HG02571 (cell line): ENCODE measurements around the gene IL36G.
"Not testable (repeated sequence)": the region's sequence is repeated elsewhere in the genome, so short reads cannot be mapped to it uniquely, and the experiment has no call there.

ENCODE experiments used
- ATAC-seq: cut with Tn5 transposase; IDR thresholded peaks from one replicate; pipeline ENCODE4 v1.9.1; 2021; ENCODE audit warnings: mild to moderate bottlenecking, moderate library complexity; ENCODE audit not compliant: unreplicated experiment

Gene IL36G

GRCh38 chr2:112977559-112978056, at the start of gene IL36G:
IL36G (plus strand) TSS chr2:112978006; CDS start chr2:112978639, 633 bp downstream.
- ATAC-seq: no peak

DNA sequence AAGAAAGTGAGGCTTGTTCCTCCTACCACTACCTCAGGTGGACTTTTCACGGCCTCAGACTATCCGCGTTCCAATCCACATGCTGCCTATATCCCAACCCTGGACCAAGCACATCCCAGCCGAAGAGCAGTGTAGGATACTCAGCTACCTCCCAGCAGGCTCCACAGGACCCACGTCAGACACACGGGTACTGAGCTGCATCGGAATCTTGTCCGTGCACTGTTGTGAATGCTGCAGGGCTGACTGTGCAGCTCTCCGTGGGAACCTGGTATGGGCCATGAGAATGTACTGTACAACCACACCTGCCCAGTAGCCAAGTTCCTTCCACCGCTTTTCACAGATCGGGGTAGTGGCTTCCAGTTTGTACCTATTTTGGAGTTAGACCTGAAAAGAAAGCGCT, 44.5 kb upstream of the IL36G start:
- no peak for ATAC-seq

- ATAC-seq: not testable (repeated sequence)
Observed at GRCh38 chr2:112934117-112934516, 43.7 kb upstream of the IL36G start.

DNA sequence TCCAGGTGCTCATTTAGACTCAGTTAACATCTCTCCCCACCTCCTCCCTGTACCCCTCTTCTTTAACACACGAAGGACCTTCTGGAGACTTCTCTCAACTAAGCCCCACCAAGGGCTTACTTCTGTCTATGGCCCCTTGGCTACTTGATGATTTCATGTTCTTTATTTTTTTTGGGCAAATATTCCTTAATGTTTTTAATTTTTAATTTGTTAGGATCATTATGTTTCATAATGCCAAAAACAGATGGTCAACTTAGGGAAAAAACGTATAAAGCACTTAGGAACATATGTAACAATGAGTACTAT, 40.9 kb upstream of the IL36G start:
- no peak for ATAC-seq

GRCh38 chr2:112938904-112939303, 38.9 kb upstream of the IL36G start:
- no peak for ATAC-seq

DNA sequence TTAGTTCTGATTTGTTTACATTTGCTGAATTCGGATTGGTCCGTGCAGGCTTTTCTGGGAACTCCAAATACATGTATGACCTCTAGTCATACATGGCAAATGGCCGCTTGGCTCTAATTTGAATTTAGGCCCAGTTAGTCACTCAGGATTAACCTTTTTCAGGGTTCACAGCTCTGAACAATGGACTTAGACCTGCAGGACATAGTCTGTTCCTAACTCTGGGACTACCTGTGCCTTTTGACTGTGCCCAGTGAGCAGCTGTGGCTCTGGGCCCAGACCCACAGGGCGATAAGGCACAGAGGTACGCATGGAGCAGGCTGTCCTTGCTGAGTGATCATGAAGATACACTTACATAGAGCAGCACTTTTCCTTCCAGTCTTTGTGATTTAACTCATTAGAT, 38.4 kb upstream of the IL36G start:
- no peak for ATAC-seq

DNA sequence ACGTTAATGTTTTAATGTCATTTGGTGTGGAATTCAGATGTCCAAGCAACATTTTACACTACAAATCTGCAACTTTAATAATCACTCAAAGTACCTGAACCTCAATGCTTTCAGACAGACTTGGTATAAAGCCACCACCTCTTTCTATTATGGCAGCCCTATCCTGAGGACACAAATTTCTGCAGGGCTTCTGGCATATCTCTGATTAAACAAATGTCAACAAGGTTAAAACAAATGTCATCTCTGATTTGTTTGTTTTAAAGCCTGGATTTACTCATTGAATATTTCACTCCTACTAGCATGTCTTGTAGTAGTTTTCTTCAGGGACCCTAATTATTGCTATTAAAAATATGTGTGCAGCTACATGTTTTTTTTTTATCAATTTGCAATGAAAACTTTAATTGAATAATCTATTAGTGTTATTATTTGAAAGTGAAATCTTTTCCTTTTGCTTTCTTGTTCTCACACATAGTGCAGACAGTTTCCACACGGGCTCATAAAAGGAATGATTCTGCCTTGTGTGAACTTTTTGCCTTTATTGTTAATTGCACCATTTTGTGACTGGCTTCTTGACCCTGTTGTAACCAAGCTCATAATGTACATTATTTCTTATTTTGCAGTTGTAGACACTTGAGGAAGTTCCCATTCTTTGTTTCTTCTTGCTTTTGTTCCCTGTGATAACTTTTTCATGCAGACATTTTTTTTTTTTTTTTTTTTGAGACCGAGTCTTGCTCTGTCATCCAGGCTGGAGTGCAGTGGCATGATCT, 36.8 kb upstream of the IL36G start:
- no peak for ATAC-seq

DNA sequence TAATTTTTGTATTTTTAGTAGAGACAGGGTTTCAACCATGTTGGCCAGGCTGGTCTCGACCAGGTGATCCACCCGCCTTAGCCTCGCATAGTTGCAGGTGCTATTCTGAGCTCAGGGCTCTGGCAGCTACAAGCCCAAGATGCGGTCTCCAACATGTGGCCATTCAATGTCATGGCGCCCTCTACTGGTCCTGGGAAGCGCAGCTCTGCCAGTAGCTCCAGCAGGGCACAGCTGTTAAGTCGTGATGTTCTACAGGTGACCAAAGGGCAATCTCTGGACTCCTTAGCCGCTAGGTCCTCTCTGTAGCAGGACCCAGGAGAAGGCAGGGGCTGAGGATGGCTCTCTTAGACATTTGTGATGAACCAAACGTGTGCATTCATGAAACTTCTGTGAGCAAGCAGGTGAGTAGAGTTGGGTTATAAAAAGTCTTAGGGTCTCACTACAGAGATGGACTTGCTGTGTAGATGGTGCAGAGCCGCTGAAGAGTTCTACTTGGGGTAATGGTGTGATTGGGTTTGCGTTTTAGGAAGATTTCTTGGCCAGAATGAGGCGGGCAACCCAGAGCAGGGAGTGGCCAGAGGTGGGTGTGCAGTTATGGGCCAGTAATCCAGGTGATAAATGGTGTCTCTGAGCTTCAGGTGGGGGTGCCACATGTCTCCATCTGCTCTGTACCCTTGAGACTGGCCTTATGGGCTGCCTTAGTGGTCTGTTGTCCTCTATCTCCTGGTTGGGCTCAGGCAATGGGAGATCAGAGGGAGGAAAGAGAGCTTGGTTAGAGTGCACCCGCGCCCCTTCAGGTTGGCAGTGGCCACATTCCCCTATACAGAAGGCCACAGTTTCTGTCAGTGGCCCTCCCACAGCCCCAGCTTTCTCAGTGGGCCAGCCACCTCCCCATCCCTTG, 35.8 kb upstream of the IL36G start:
- peak; percentile 90 for ATAC-seq

- no peak for ATAC-seq
Observed at GRCh38 chr2:112942654-112943002, 35.2 kb upstream of the IL36G start.

DNA sequence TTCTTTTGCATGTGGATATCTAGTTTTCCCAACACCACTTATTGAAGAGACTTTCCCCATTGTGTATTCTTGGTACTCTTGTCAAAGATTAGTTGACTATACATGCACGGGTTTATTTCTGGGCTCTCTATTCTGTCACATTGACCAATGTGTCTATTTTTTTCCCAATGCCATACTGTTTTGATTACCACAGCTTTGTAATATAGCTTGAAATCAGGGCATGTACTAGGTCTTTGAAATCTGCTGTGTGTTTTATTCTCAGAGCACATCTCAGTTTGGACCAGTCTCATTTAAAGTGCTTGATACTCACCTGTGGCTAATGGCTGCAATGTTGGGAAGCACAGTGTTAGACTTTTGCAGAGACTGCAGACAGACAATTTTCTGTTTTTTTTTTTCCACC, 32.8 kb upstream of the IL36G start:
- ATAC-seq: no peak

- ATAC-seq: no peak
Observed at GRCh38 chr2:112946086-112946485, 31.7 kb upstream of the IL36G start.

DNA sequence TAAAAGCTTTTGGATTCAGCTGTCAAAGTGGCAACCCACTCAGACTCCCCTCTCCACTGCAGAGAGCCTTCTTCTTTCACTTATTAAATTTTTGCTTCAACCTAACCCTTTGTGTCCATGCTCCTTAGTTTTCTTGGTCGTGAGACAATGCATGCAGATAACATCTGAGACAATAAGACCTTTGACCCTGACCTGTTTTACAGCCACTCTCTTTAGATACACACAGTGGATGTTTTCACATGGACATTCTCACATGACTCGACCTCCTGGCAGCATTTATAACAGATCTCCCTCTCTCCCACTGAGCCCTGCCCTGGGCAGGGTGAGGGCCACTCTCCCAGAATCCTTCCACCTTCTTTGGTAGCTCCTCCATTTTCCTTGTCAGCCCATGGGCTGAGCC, 30.4 kb upstream of the IL36G start:
- no peak for ATAC-seq

GRCh38 chr2:112949456-112949855, 28.4 kb upstream of the IL36G start:
- no peak for ATAC-seq

- ATAC-seq: no peak
Observed at GRCh38 chr2:112954364-112954763, 23.4 kb upstream of the IL36G start.

DNA sequence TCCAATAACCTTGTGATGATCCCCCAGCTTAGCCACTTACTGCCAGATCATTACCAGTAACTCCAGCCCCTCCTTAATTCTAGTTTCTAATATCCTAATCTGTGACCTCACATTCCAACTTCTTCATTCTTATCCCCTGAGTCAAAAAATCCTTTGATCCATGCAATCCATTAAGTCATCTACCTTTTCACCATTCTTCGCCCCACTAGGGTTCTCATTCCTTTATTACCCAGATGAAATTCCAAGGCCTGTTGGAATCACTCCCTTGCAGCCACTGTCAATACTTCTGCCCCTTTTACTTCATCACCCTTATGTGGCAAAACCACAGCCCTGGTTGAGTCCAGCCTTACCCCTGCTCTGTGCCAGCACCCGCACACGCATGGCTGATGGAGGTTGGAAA, 20.3 kb upstream of the IL36G start:
- ATAC-seq: no peak

DNA sequence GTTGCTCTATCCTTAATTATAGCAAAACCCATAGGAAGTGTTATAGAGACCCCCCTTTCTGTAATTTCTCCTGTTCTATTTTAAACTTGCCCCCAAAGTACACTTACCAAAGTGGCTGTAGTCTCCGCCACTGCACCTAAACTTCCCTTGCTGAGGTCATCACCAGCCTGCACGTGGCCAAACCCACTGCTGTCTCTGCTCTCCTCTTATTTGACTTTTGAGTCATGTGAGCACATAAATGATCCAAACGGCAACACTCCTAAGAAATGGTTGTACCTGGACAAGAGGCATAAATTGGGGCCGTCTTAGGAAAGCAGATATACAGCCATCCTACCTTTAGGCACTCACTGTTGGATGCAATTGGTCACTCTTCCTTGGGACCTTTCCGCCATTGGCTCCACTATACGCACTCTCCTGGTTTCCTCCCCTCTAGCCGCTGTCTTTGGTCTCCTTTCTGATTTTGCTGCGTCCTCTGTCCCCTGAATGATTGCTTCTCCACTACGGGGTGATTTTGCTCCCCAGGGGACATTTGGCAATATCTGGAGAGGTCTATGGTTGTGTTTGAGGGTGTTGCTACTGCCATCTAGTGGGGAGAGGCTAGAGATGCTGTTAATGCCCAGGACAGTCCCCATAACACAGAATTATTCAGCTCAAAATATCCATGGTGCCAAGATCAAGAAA, 19.2 kb upstream of the IL36G start:
- no peak for ATAC-seq

DNA sequence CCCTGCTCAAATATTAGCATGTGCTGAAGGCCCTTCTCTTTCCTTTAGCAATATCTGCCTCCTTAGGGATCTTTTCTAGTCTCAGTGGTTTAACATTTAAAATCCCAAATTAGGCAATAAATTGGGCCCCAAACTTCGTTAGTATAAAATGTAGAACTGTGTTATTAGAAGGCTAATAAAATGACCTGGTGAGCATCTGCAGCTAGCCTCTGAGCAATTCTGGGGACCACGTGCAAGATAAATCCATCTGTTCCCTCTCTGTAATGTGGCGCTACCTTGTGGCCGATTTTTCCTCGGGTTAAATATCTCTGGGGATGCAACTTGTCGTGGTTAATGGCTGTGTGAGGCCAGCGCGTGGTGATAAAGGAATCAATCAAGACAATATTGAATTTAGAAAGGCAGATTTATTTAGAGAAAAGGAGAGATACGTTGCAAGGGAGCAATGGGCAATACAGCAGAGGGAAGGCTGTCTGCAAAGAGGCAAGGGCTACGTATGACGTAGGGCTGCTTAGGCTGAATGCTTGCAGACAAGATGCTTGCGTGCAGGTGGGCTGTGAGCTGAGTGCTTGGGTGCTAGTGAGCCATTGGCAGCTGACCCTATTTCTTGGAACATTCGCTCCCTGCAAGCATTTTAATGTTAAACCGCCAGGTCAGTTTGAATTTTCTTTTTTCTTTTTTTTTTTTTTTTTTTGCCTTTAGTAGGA, 18.5 kb upstream of the IL36G start:
- ATAC-seq: no peak

DNA sequence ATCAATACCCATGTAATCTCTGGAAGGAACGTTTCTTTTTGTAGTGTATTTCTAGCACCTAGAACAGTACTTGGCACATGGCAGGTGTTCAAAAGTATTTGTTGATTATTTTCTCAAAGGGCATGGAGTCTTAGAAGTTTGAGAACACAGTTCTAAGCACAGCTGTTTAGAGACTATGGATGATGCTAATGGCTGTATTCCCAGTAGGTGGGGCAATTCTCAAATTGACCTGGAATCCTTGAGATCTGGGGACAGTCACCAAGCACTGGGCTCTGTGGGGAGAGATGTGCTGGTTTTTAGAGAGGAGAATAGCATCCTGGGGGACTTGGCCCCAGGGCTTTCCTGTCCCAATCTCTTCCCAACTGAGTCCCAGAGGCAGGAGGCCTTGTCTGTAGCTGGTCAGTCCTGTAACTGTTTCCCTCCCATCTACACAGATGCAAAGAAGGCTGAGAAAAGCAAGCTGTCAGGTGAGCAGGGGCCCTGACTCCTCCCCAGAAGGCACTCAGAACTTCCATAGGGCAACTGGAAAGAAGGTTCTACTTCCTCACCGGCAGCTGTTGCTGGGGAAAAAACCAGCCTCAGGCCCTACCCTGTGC, 17.5 kb upstream of the IL36G start:
- no peak for ATAC-seq

DNA sequence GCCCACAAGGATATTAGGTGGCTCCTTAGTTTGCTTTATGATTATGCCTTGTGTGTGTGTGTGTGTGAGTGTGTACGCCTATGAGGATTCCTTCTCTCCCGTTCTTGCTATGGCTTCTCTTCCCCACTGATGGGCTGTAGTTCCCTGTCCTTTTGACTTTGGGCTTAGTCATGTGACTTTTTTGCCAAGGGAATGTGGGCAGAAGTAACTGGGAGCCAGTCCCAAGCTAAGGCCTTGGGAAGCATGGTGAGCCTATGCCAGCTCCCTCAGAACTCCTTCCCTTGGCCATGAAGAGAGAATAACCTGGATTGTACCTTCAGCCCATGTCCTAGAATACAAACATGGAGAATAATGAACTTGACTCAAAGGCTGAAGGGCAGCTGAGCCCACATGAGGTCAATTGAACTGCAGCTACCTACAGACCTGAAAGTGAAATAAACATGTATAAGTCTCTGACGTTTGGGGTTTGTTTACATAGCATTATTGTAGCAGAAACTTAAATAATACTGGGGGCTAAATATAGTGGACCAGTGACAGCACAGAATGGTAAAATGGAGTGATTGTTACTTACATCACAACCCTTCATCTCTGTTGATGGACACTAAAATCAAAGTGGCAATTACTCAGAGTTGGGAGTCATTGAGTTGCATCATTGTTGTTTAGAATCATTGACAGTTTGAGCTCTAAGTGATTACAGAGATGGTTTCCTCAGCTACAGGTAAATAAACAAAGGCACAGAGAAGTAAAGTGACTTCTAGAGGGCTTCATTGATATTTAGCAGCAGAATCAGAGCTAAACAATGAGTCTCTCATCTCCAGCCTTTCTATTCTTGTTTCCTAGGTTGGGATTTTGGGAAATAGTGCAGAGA, 15.3 kb upstream of the IL36G start:
- ATAC-seq: no peak

DNA sequence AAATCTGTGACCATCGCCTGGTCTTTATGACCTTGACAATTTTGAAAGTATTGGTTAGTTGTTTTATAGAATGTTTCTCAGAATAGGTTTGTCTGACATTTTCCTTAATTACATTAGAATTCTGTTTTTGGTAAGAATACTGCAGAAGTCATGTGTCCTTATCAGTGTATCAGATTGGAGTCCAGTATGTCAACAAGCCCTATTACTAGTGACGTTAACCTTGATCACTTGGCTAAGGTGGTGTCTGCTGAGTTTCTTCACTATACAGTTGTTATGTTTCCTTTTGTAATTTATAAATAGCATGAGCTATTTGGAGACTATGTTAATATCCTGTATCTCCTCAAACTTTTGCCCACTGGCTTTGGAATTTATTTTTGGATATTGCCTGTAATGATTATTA, 10.8 kb upstream of the IL36G start:
- no peak for ATAC-seq
